Fibroblast of skin of right quadriceps (primary cell): Measurements from ENCODE around the gene CCS.
"Not testable (repeated sequence)": the region's sequence is repeated elsewhere in the genome, so short reads cannot be mapped to it uniquely, and the experiment has no call there.

Experiments used
- DNase-seq: peaks from one replicate; pipeline ENCODE4 v3.0.0-alpha.2; 2013

Gene CCS

GRCh38 chr11:66629356-66629755, 36.4 kb downstream of the CCS start:
- no peak for DNase-seq

- DNase-seq, result no peak
These were observed 38.9 kb downstream of the CCS start for GRCh38 chr11:66631883-66632282.

DNA sequence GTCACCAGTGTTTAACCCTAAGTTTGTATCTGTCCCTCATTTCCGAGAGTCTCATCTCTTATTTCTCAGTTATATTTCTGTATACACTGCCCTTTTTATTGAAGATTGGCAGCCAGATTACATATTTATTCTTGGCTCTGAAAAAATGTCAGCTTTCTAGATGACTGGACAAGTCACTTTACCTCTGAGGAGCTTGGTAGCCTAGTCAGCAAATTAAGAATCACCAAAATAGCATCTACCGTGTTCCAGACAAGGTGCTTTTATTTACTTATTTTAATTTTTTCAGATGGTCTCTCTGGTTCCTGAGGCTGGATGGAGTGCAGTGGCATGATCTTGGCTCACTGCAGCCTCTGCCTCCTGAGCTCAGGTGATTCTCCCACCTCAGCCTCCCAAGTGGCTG, 40.0 kb downstream of the CCS start:
- no peak for DNase-seq

- no peak for DNase-seq
These were observed 43.4 kb downstream of the CCS start for GRCh38 chr11:66636411-66636810.

DNA sequence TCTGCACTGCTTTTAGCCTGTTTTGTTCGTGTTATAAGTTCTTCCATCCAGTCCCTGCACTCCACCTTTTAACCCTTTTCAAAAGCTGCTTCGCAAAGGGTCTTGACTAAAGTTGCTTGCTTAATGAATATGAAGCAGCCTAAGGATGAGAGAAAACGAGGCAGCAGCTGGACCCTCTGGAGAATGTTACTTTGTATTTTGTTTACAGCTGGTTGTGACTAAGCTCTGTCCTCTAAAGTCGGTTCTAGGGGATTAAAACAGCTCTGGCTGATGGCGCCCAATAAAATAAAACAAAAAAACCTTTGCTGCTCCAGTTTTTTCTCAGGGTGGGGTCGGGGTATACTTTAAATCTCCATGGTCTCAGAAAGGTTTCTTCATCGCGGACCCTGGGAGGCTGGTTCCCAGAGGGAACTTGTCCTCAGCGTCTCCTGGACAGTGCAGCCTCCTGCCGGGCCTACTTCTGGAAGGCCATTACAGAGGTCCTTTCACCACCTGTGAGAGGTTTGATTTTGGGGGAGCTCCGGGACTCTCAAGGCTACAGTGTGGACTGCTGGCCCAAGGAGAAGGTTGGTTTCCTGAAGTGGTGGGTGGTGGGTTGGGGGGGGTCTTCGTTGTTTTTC, 44.7 kb downstream of the CCS start:
- DNase-seq, result no peak

DNA sequence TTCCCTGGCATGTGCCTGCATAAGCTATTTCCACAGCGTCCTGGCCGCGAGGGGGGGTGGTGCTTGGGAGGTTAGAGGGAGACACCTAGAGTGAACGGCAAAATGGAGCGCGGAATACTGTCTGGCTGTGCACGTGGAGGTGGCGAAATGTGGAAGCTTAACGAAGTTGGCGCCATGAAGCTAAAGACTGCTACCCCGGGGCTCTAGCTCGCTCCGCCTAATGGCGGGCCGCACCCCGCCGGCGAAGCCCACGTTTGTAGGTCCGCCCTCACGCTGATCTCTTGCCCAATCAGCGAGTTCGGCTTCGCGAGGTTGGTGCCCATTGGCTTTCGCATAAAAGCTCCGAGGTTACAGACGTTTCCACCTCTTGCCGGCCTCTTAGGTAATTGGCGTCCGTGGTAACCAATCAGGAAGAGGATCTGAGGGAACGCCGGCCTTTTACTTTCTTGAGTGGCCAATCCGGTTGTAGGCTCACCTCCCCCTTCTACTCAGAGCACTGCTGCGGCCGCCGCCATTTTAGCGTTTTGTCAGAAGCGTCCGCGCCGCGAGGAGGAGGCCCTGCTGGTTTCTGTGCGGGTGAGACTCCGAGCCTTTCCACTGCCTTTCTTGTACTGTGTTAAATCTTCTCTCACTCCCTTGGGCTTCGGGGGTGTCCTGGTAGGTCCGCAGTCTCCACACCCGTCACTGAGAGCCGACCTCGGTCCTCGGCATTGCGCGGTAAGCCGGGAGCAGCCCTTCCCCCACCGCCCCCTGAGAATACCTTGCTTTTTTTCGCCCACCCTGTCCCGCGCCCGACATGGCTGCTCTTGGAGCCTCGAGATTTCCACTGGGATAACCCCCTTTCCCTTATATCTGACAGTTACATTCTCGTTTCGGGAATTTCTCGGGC, 45.4 kb downstream of the CCS start, which contains the start of gene RBM4:
TSS of gene RBM4 (plus strand) at position 527 of the 889 bp plus-strand sequence. CDS start 1,009 bp downstream, outside the sequence.
- peak; percentile 100 for DNase-seq

- peak; percentile 33 for DNase-seq
These were observed 46.3 kb downstream of the CCS start for GRCh38 chr11:66639066-66639813.

DNA sequence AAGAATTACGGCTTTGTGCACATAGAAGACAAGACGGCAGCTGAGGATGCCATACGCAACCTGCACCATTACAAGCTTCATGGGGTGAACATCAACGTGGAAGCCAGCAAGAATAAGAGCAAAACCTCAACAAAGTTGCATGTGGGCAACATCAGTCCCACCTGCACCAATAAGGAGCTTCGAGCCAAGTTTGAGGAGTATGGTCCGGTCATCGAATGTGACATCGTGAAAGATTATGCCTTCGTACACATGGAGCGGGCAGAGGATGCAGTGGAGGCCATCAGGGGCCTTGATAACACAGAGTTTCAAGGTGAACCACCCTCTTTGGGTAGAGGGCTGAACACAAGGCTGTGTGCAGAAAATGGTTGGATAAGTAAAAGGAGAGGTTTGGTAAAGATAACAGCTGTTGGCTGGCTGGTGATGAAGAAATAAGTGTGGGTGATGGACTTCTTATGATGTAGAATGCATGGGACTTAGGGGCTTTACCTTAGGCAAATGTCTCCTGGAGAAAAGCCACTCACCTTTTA, 46.9 kb downstream of the CCS start:
- not testable (repeated sequence) for DNase-seq

GRCh38 chr11:66641834-66642233, 48.8 kb downstream of the CCS start:
- peak; percentile 19 for DNase-seq

GRCh38 chr11:66643745-66644437, 50.9 kb downstream of the CCS start:
- no peak for DNase-seq

DNA sequence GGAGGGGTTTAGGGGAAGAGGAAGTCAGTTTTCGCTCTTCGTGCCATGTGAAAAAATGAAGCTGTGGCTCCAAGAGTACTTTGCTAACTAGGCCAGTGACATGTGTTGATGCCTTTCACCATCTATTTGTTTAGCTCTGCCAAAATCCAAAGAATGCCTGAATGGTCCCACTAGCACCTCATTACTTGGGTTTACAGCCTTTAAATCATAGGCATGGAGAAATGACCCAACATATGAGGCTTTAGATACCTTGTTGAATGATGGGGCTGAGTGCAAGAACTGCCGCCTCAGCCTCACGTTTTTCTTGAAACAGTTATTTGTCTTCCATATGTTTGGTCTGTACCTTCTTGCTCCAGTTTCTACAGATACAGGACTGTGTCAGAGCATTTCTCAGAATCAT, 53.8 kb downstream of the CCS start:
- DNase-seq, result no peak

- no peak for DNase-seq
These were observed 56.9 kb downstream of the CCS start for GRCh38 chr11:66649903-66650302.

DNA sequence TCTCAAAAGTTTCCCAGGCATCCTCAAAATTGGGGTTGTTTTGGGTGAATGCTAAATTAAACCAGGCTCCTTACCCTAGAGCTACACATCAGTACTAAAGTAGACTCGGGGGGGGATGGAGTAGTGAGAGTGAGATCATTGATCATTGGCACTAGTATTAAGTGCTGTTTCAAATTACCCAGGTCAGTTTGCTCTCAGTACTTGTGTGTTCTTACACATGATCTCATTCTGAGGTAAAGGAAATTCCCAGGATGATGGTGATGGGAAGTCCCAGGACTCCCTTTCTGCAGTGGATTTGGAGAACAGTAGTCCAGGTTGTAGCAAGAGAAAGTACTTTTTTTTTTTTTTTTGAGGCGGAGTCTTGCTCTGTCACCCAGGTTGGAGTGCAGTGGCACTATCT, 58.0 kb downstream of the CCS start:
- peak; percentile 24 for DNase-seq

DNA sequence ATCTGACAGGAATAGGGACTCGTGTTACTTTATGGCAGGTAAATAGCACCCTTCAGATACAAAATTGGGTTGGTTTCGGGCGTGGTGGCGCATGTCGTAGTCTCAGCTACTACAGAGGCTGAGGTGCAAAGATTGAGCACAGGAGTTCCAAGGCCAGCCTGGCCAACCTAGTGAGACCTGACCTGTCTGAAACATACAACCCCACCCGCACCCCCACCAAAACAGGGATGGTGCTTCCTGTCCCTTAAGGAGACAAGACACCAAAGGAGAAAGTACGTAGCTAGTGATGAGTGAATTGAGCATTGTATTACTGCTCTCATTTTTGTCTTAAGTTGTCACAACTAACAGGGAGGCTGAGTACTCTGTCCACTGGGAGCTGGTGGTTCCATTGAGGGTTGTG, 59.7 kb downstream of the CCS start:
- no peak for DNase-seq

- no peak for DNase-seq
These were observed 60.1 kb downstream of the CCS start for GRCh38 chr11:66653123-66653522.
